ENCODE results near the gene PLEKHA5.

The PLEKHA5 gene

DNA sequence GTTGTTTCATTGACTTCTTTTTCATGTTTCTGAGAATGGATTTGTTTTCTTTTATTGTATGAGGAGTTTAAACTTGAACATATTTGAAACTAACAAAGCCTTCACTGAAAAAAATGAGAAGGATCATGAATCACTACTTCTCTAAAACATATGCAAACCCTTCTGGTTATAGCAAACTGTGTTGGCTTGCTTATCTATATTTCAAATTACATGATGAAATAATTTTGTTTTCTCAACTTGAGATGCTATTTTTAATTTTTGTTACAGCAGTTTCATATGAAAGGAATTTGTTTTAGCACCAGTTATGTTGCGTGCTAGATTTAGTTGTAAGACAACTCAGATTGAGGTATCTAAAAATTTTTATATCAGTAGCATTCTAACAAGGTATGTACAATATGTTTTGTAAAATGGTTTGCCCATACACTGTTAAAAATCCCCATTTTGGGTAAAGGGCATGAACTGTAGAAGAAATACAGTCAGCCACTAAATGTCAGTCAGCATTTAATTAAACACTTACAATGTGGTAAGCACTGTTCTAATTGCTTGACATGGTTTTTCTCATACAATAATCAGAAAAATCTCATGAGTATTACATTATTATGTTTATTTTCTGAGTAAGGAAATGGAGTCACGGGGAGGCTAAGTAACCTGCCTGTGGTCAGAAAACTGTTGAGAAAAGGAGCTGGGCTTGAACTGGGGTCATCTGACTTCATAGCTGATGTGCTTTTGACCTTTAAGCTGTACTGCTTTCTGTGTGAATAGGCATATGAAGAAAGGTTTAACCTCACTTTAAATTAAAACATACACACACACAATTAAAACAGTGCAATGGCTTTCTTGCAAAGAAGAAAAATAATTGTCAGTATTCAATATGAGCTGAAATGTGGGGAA is 105.7 kb downstream of the PLEKHA5 start:
- no peak for DNase-seq

DNA sequence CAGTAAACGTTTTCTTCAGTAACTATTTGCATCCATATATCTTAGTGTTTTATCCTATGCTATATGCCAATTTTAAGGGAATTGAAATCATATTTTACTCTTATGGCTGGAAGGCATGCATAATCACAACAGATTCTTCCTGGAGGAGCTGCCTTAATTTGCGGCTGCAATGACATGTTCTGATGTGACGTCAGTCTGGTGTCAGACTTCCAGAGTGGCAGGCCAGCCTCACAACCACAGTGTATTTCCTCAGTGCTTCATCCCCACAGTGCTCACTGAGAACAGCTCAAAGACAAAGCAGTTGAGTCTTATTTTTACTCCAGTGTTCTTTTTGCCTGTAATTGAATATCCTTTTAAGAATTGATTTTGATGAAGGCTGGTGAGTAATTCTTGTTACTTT is 107.1 kb downstream of the PLEKHA5 start:
- DNase-seq: no peak

GRCh38 chr12:19238540-19238939 is 109.0 kb downstream of the PLEKHA5 start:
- no peak for DNase-seq

- no peak for DNase-seq
These were observed 109.6 kb downstream of the PLEKHA5 start for GRCh38 chr12:19239102-19239501.

DNA sequence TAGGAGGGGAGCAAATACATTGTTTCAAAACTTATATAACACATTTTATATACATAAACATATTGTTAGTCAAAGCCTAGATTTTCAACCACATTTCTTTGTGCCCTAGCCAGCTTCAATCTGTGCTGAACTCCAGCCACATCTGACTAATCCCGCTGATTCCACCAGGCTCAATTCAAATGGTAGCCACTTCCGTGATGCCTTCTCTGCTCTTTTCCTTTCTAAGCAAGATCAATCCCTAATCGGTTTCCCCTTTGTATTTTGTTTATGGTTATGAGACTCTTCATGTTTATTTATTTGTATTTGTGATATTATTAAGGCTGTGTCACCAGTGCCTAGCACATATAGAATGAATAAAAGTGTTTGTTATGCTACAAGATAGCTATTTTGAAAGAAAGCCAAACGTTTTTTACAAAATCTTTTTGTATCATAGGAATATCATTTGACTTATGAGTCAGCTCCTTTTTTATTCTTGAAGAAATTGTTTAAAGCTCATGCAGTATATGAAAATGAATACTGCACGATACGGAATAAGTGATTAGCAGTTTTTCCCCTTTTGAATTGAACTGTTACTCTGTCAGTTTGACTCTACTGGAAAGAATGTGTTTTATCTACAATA is 110.2 kb downstream of the PLEKHA5 start:
- DNase-seq: no peak

DNA sequence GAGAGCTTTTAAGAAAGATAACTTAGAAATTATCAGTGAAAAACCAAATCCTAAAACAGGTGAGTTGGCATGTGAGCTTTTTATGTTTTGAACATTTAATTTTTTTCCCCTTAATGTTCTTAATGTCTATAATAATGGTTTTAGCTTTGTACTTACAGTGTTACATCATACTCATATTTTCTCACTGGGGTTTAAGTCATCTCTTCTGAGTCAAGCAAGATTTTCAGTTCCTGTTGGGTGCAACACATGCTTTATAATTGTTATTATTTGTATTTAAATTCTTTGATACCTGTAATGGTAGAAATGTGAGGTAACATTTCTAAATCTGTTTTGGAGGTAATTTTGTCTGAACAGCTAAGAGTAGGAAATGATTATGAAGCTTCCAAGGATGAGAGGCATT is 113.0 kb downstream of the PLEKHA5 start:
- no peak for DNase-seq

DNA sequence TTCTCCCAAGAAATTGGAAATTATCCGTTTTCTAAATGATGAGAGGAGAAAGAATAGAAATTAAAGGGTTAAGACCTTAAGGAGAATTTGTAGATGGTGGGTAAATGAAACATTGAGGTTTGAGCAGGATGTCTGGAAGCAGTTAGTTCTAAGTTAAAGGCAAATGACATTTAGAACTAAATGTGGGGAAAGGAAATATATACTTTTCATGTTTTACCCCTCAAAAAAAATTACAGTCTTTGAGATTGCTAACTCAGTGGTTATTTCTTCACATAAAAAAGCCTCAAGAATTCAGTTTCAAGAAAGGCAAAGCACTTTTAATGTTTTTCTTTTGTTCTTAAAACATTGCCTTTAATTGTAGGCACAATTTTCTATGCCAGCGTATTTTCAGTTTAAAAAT is 114.0 kb downstream of the PLEKHA5 start:
- DNase-seq: peak in 1 of 2 experiments; percentile 11

DNA sequence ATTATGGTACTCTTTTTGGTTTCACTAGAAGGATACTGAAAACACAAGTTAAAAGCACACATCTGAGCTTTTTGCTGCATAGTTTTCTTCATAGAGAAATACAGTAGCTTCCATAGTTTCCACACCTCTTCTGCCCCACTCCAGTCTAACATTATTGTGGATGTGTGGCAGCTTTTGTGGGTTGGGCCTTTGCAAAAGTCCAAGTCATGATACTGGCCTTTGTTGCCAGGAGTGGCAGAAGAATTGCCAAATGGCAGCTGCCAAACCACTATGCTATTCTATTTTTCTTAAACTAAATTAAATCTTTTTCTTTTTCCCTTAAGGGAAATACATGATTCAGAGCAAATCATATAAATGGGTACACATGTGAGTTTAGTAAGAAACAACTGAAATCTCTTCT is 114.8 kb downstream of the PLEKHA5 start:
- no peak for DNase-seq

- DNase-seq: peak; percentile 71 to 84
These were observed 115.6 kb downstream of the PLEKHA5 start for GRCh38 chr12:19245106-19245505.

DNA sequence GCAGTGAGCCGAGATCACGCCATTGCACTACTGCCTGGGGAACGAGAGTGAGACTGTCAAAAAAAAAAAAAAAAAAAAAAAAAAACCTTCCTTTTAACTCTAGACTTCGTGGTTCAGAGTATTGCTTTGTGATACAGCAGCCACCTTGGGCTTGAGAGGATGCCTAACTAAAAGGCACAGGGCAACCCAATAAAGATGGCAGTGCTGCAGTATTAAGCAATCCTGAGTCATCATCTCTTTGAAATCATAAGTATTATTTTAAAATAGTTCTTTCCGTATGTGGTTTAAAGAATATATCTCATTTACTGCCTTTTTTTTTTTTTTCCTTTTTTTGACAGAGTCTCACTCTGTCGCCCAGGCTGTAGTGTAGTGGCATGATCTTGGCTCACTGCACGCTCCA is 116.1 kb downstream of the PLEKHA5 start:
- peak in 1 of 2 experiments; percentile 9 for DNase-seq

DNA sequence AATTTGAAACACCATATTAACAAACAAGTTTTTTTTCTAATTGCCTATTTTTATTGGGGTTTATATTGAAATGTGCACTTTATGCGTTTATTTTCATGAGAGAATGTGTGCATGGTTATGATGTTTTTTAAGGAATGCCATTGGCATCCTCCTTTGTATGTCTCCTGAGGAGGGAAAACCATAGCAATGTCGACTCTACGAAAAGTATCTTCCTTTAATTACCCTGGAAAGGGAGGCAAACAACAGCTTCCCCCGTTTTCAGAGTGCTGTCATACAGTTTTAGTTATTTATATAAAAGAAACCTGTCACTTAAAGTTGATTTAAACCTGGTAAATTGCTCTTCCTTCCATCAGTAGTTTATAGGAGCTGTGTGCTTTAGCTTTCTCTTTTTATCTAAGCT is 117.4 kb downstream of the PLEKHA5 start:
- no peak for DNase-seq

GRCh38 chr12:19248929-19249602 is 119.5 kb downstream of the PLEKHA5 start:
- DNase-seq: no peak

GRCh38 chr12:19251481-19252132 is 122.1 kb downstream of the PLEKHA5 start:
- no peak for DNase-seq

GRCh38 chr12:19260135-19260534 is 130.6 kb downstream of the PLEKHA5 start:
- DNase-seq: no peak

DNA sequence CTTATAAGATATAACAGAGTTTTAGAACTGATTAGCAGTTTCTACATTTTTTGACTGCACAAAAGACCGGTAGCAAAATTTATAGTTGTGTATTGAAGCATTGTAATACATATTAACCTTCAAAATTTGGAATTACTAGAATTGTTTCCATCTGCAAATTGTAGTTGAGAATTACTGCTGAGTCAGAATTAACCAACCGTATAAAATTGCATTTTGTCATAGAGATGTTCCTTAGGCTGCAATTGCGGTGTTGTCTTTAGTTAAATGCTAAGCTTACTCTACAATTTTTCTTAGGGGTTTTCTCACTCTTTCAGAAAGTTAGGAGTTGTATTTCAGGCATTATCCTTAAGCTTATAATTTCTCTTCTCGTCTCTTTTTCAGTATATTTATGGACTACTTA is 132.2 kb downstream of the PLEKHA5 start:
- DNase-seq: no peak

DNA sequence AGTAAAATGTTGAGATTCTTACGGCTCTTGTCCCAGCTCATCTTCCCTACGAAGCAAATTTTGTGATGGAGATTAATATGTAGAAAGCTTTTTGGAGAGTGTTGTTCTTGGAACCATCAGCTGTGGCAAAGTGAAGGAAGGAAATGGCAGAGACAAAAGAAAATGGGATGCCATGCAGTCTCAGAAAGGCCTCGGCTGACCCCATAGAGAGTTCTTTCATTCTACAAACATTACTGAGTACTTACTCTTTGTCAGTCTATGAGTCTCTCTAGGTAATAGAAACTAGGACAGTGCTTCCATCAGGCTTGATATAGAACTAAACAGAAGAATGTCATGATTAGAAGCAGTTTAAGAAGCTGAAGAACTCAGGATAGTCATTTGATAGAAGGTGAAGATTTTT is 134.1 kb downstream of the PLEKHA5 start:
- DNase-seq: no peak

DNA sequence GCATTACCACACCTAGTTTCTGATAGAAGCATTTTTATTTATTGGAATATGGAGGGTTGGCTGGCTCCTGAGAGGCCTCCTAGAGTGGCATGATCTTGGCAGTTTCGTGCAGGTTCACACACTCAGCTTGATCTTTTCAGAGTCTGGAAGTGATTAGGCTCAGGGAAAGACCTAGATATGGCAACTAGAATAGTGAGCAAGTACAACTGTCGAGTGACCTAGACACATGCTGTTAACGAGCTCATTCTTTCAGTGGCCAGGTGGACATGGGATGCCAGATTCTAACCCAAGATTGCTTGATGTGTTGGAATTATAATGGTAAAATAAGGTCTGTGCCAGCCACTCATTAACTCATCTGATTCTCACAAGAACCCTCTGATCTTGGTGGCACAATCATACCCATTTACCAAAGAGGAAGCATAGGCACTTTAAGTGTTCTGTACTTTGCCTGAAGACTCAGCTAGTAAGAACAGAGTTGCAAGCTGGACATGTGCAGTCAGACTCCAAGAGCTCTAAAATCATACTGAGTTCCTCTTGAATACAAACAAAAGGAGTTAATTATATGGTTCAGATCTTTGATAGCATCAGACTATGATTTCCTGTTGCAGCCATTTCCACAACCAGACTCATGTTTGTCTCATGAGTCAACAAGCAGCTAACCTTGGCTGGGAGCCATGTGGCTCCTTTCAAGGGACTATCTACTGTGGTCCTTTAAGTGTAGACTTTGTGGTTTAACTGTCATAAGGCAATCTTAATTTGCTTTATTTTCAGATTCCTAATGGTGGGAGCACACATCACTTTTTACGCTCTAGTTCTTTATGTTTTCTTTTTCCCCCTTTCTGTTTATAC is 144.2 kb downstream of the PLEKHA5 start:
- peak; percentile 78 for DNase-seq

GRCh38 chr12:19276767-19277166 is 147.2 kb downstream of the PLEKHA5 start:
- no peak for DNase-seq

DNA sequence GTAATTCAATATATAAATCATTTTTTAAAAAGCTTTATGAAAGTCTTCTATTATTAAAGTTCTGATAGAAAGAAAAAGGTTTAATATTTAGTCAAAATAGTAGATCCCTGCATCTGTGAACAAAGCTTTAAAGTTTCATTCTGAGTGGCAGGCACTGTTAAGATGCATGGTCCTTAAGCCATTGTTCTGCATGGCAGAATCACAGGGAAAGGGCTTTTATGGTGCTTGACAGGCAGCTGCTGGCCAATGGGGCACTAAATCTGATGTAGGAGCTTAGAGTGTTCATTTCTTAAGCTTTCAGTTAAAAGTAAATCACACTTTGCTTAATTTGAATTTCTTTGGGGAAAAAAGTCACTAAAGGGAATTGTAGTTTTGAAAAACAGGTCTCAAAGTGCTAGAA is 148.2 kb downstream of the PLEKHA5 start:
- DNase-seq: no peak

DNA sequence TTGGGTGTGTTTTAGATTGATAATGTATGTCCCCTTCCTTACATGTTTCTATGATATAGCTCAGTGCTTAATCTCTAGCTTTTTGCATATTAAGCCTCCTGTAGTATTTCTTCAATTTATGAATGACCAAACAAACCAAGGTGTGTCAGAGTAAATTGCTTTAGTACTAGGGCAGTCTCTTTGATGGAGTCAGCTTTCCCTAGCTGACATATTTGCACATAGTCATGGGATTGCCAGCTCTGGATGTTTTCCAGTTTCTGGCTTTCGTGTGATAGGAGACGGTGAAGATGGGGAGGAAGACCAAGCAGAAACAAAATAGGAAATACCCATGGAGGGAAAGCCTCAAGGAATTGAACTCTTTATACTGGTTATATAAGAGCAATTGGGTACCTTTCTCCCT is 148.9 kb downstream of the PLEKHA5 start:
- DNase-seq: no peak

- DNase-seq: no peak
These were observed 152.7 kb downstream of the PLEKHA5 start for GRCh38 chr12:19282133-19282699.

DNA sequence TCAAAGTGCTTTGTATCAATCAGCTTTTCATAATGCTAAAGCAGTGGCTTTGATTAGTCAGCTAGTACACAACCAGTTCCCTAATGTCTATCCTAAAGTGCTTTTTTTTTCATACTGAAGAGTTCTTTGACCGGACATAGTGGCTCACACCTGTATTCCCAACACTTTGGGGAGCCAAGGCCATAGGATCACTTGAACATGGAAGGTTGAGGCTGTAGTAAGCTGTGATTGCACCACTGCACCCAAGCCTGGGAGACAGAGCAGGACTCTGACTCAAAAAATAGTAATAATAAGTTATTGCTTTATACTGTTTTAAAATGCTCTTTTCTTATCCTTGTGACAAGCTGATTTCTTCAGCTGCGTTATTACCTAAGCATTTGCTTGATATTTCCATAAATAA is 155.1 kb downstream of the PLEKHA5 start:
- DNase-seq: no peak
